Neutrophil (primary cell): ENCODE data around the gene PITRM1.

ENCODE experiments used
- H3K27ac ChIP-seq: fragments of 200-600 bp; sonication (generic); 2 replicates; pipeline ENCODE4 v1.5.1; 2016; ENCODE audit warnings: mild to moderate bottlenecking, moderate library complexity
- H3K27me3 ChIP-seq: fragments of 200-600 bp; sonication (generic); 2 replicates; pipeline ENCODE4 v1.6.0; 2016; ENCODE audit warnings: mild to moderate bottlenecking
- H3K36me3 ChIP-seq: fragments of 200-600 bp; sonication (generic); 2 replicates; pipeline ENCODE4 v1.5.1; 2017
- H3K4me1 ChIP-seq, 2 experiments: fragments of 200-600 bp in 1 of 2; sonication (generic) in 1 of 2; 1 replicate in 1 of 2; 2 replicates in 1 of 2; pipeline versions ENCODE4 v1.5.1 to v1.6.1; 2013 to 2016; ENCODE audit warnings: low read depth in 1 of 2, low read length in 1 of 2, mild to moderate bottlenecking in 1 of 2, moderate library complexity in 1 of 2; ENCODE audit not compliant: control insufficient read depth in 1 of 2, insufficient read depth in 1 of 2
- H3K4me3 ChIP-seq, 2 experiments: fragments of 200-600 bp in 1 of 2; sonication (generic) in 1 of 2; 1 replicate in 1 of 2; 2 replicates in 1 of 2; pipeline ENCODE4 v1.5.1; 2013 to 2016; ENCODE audit warnings: low read depth in 1 of 2, low read length in 1 of 2, mild to moderate bottlenecking in 1 of 2, moderate library complexity in 1 of 2
- H3K9me3 ChIP-seq: fragments of 200-600 bp; sonication (generic); 2 replicates; pipeline ENCODE4 v1.5.1; 2016
- CTCF ChIP-seq: fragments of 200-600 bp; sonication (generic); IDR thresholded peaks from 2 replicates; pipeline ENCODE4 v1.5.1; 2016; ENCODE audit warnings: antibody characterized with exemption

Gene PITRM1

DNA sequence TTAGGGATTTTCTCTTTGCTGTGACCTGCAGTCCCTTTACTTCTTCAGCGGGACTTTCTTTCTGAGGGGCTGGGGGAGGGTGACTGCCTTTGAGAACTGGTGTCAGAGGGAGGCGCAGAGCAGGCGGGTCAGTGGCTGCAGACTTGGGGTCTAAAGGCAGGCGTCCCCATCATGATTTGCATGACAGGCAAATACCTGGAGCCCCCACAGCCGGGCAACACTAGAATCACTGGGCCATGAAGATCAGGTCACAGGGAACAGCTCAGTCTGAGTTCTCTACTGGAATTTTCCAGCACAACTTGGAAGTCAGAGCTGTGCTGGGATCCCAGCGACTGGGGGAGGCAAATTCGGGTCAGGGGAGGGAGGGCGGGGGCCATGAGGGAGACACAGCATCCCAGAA, 29.2 kb upstream of the PITRM1 start:
- no peak for TF ChIP-seq CTCF
- no peaks in the 10 kb centered on the region for H3K36me3 ChIP-seq
- no peaks in the 10 kb centered on the region for H3K4me1 ChIP-seq
- H3K27ac ChIP-seq: no peak overlapping the region
- H3K9me3 ChIP-seq: no peaks in the 10 kb centered on the region
- no peak overlapping the region for H3K4me3 ChIP-seq
- peaks cover 49% of the 10 kb centered on the region for H3K27me3 ChIP-seq

DNA sequence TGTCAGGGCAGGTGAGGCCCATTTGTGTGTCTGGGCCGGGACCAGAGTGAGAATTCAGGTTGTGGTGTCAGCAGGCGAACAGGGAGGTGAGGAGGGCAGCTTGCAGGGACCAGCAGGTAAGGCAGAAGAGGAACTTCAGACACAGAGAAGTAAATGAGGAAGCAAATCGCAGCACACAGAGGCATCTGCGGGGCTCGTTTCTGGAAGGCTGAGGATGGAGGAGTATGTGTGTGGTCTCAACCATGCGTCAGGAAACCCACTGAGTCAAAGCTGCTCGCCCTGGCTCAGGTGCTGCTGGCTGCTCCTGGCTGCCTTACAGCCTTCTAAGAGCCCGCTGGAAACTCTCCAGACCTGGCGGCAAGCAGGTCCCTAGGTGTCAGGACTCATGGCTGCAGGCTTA, 26.9 kb upstream of the PITRM1 start:
- Histone ChIP-seq H3K4me3 (no peak overlapping the region), H3K4me1 (no peaks in the 10 kb centered on the region), H3K9me3 (no peaks in the 10 kb centered on the region), H3K27me3 (peaks cover 57% of the 10 kb centered on the region), H3K36me3 (no peaks in the 10 kb centered on the region), H3K27ac (no peak overlapping the region)
- TF ChIP-seq CTCF: no peak

DNA sequence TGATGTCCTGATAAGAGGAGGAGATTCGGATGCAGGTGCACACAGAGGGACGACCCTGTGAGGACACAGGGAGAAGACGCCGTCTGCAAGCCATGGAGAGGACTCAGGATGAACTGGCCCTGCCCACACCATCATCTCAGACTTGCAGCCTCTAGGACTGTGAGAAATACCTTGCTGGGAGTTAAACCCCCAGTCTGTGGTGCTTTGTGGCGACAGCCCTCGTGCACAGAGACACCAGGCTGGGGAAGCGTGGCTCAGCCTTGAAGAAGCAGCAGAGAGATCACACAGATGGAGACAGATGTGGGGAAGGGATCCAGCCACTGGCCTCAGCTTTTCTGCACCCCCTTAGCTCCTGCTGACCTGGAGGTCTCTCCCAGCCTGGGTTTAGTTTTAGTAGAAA, 26.3 kb upstream of the PITRM1 start:
- TF ChIP-seq CTCF: no peak

GRCh38 chr10:3197348-3198003, 24.9 kb upstream of the PITRM1 start:
- no peaks in the 10 kb centered on the region for H3K36me3 ChIP-seq
- H3K4me1 ChIP-seq: no peaks in the 10 kb centered on the region
- no peak for TF ChIP-seq CTCF
- peaks cover 52% of the 10 kb centered on the region for H3K27me3 ChIP-seq
- no peak overlapping the region for H3K27ac ChIP-seq
- H3K9me3 ChIP-seq: no peaks in the 10 kb centered on the region
- no peak overlapping the region for H3K4me3 ChIP-seq

More for the DNA sequence above, 26.3 kb upstream of the PITRM1 start:
- H3K27me3 ChIP-seq: peaks cover 59% of the 10 kb centered on the region
- no peak overlapping the region for H3K4me3 ChIP-seq
- no peaks in the 10 kb centered on the region for H3K36me3 ChIP-seq
- H3K27ac ChIP-seq: no peak overlapping the region
- H3K9me3 ChIP-seq: no peaks in the 10 kb centered on the region
- H3K4me1 ChIP-seq: no peaks in the 10 kb centered on the region

DNA sequence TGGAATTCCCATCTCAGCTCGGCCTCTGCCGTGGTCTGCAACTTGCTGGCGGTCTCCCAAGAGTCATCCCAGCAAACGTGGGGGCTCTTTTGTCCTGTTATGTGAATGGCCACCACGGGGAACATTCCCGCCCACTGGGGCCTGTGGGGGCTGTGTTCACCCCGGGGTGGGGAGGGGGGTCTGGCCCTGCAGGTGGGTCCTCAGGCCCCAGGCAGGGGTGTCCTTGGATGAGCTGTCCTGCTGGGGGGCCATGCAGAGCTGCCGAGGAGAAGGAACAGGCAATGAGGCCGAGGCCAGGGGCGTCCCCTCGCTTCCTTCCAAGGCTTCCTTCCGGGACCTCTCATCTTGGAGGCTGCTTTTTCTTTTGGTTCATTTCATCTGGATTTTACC, 24.4 kb upstream of the PITRM1 start:
- Histone ChIP-seq H3K4me1 (no peaks in the 10 kb centered on the region), H3K27ac (no peak overlapping the region), H3K4me3 (no peak overlapping the region), H3K9me3 (no peaks in the 10 kb centered on the region), H3K36me3 (no peaks in the 10 kb centered on the region), H3K27me3 (peaks cover 52% of the 10 kb centered on the region)
- TF ChIP-seq CTCF: no peak
